Esophagus muscularis mucosa (tissue), 3 donors: ENCODE results near the gene TRPC4AP.

Source experiments
- POLR2A ChIP-seq: fragments of 450-650 bp; IDR thresholded peaks from one replicate; pipeline ENCODE4 v1.6.1; 2017; ENCODE audit warnings: antibody characterized with exemption, moderate library complexity, mild to moderate bottlenecking, low read depth
- TF ChIP-seq, protein P1 (sequence below), 3 experiments: fragments of 200-600 bp in 2 of 3; fragments of 450-650 bp in 1 of 3; sonication (generic) in 2 of 3; IDR thresholded peaks; one replicate each; pipeline ENCODE4 v1.5.1; 2017 to 2019; ENCODE audit warnings: antibody characterized with exemption in 3 of 3, mild to moderate bottlenecking in 2 of 3, moderate library complexity in 1 of 3

DNA sequence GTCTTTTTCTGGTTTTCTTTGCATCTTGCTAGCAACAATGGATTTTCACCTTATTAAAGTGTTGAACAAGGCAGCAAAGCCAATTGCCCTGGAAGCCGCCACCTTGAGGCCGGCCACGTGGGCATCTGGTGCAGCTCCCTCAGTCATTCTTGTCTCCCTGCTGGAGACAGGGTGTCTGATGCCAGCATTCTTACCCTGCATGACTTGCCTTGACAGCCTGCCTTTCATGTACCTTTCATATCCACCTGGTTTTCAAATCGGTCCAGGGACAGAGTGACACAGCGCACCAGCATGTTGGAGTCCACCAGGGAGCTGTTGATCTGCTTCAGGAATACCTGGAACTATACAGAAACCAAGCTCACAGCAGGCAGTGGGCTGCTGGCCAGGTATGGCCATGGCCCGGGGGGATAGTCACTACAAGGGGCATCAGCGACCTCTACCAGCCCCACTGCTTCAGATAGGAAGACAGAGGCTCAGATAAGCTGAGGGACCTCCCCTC, 87.1 kb downstream of the TRPC4AP start:
- TF ChIP-seq, protein P1, sequence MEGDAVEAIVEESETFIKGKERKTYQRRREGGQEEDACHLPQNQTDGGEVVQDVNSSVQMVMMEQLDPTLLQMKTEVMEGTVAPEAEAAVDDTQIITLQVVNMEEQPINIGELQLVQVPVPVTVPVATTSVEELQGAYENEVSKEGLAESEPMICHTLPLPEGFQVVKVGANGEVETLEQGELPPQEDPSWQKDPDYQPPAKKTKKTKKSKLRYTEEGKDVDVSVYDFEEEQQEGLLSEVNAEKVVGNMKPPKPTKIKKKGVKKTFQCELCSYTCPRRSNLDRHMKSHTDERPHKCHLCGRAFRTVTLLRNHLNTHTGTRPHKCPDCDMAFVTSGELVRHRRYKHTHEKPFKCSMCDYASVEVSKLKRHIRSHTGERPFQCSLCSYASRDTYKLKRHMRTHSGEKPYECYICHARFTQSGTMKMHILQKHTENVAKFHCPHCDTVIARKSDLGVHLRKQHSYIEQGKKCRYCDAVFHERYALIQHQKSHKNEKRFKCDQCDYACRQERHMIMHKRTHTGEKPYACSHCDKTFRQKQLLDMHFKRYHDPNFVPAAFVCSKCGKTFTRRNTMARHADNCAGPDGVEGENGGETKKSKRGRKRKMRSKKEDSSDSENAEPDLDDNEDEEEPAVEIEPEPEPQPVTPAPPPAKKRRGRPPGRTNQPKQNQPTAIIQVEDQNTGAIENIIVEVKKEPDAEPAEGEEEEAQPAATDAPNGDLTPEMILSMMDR (IDR thresholded peaks at IDR 0.05) = no peak
- no peak for TF ChIP-seq POLR2A
